GM20431 (cell line): ENCODE results near the gene UBL7.

ENCODE experiments used
- in situ Hi-C: fragments of 300-500 bp; cut with MseI, MboI; formaldehyde crosslinking; loops from one replicate; pipeline ENCODE4 v1.15.0; 2020; ENCODE audit warnings: low sequenced_read_pairs; ENCODE audit not compliant: unreplicated experiment

The UBL7 gene

DNA sequence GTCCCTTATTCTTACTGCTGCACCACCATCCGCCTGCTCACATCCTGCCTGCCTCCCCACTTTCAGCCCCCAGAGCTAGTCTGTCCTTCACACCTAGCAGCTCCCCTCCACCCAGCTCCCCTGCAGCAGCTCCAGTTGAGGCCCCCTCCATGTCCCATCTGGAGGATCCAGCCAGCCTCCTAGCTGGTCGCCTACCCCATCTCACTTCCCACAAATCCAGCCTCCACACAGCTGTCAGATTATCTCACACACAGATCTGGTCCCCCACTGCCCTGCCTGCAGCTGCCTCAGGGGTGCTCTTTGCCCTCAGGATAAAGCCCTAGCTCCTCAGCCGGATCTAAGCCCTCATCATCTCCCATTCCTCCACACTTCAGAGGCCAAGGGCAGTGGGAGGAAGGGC is 18.4 kb downstream of the UBL7 start:
- in situ Hi-C loops: loop anchor here (5.0 kb wide), 1 partner anchor 60 kb away; no protein-coding TSS in a partner anchor

DNA sequence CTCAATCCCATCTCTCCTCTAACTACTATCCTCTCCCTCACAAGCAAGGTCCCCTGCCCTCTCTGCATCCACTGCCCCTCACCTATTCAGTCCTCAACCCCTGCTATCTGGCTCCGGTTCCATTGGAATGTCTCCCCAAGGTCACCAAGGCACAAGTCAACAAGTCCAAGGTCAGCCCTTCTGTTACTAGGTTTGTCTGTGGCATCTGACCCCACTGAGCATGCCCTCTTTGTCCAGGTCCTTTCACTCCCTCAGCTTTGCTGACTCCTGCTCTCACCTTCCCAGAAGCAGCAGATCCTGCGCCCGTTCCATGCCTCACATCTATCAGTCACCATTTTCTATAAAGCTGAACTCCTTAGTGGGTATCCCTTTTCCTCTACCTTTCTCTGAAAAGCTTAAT is 18.9 kb downstream of the UBL7 start:
- in situ Hi-C loops: loop anchor here (5.0 kb wide), 1 partner anchor 60 kb away; no protein-coding TSS in a partner anchor

DNA sequence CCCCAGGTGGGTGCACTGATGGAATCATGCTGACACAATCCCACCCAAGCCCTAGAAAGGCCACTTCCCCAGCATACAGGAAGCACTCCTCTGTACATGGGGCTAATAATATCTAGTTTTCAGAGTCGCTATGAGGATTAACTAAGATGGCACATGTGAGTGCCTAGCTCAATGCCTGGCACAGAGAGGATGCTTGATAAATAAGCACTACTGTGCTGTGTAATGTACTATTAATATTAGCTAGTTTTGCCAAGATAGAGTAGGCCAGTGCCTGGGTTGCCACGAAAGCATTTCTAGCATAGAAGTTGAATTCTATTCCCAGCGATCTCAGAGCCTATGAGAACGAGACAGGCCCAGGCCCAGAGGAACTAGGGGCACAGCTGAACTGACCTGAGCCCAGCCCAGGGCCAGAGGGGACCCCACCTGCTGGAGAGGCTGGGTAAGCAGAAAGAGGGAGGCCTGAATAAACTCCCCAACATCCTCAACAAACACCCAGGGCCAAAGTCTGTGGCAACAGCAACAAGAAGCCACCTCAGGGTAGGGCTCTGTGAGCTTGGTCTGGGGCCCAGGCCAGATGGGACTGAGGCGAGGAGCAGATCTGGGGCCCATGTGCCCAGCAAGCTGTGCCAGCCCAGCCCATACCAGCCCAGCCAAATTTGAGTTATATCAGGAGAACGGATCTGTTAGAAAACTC is 19.6 kb downstream of the UBL7 start:
- in situ Hi-C loops: loop anchor here (5.0 kb wide), 1 partner anchor 59 kb away; no protein-coding TSS in a partner anchor

DNA sequence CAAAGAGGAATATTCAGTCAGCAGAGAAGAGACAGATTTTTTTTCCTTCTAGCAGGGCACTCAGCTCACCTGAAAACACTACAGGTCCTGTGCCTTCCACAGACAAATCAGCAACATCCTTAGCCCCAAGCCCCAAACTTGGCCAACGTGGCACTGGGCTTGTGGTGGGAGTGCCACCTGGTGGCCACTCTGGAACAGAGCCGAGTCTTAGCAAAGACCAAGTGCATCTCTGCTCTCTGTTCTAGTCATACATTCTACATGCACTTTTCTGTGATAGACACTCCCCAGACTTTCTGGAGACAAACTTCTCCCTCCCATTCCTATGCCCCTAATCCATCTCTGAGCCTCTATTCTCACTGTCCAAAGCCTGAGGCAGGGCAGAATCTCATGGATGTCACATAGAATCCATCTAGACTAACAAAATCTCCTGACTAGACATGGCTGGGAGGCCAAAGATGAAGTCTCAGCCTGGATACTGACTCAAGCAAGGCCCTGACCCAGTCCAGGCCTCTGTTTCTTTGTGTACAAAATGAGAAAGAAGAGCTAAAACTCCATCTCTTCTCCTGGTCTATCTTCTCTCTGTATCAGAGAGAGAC is 22.1 kb downstream of the UBL7 start:
- in situ Hi-C loops: no loop called here

DNA sequence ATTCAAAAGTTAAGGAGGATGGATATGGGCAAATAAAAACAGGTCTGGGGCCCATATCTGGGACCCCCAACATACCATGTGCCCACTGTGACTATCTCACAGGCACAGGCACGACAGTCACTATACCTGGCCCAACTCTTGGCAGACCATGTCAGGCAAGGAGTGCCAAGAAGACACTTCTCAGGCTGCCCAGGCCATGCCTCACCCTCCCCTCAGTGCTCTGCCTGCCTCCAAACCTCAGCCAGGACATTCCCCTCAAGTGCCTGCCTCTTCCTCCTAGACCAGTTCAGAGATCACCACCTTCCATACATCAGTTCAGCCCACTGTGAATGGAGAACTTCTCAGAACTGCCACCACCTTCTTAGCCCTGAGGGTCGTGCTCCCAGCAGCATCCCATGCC is 22.8 kb downstream of the UBL7 start:
- in situ Hi-C loops: no loop called here

DNA sequence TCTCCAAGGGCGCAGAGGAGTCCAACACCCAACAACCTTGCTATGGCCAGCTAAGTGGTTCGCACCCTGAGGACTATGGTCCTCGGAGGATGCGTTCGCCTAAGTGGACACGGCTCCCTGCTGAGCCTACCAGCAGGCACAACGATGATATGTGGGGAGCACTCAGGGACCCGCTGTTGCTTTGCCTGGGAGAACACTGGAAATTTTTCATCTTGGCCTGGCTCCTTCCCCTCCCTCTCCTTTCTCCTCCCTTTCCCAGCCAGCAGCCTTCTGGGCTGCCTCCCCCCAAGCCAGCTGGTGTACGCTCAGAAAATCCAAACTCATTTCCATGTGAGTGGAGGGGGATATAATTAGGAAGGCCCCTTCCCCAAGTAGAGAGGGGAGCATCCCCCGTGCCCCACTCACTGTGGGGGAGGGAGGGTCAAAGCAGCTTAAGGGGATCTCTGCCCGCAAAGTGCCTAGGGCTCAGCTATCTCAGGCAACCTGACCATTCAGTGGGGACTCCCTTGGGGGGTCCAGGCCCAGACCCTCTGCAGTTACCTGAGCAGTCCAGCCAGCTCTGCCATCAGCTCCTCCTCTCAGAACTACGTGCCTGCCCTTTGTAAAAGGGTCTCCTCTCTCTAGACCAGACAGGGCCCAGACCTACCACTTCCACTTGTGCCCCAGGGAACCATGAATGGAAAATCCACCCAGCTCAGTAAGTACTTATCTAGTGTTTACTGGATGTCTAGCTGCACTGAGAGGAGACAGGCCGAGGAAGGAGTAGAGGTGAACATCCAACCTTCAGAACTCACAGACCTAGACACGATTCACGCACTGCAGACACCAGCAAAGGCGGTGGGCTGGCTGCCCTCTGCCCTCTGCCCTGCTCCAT is 26.5 kb downstream of the UBL7 start:
- in situ Hi-C loops: no loop called here

DNA sequence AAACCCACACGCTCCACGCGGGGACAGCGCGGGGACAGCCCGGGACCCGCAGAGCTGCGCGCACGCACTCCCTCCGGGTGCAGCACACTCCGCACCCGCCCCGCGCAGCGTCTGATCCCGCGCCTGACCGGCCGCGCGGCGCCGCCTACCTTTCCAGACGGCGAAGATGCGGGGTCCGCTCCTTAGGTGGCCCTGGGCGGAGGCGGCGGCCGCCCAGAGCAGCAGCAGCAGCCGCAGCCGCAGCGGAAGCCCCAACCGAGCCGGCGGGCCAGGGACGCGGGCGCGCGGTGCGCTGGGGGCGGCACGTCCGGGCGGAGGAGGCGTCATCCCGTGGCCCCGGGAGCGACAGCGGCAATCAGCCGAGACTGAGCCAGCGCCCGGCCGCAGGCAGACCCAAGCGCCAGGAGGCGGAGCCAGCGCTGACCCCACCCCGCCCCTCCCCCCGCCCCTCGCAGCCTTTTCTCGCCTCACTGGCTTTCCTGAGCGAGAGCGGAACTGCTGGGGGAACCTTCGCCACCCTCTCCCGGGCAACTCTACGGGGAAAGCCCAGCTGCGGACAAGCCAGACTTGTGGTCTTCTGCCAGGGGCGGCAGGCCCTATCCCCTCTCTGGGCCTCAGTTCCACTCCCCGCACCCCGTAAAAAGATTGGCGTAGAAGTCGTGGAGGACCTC is 27.2 kb downstream of the UBL7 start, which contains the start of gene SEMA7A:
SEMA7A (minus strand) TSS at position 367 of the 671 bp plus-strand sequence; CDS start at position 327, 40 bp downstream.
- in situ Hi-C loops: no loop called here

DNA sequence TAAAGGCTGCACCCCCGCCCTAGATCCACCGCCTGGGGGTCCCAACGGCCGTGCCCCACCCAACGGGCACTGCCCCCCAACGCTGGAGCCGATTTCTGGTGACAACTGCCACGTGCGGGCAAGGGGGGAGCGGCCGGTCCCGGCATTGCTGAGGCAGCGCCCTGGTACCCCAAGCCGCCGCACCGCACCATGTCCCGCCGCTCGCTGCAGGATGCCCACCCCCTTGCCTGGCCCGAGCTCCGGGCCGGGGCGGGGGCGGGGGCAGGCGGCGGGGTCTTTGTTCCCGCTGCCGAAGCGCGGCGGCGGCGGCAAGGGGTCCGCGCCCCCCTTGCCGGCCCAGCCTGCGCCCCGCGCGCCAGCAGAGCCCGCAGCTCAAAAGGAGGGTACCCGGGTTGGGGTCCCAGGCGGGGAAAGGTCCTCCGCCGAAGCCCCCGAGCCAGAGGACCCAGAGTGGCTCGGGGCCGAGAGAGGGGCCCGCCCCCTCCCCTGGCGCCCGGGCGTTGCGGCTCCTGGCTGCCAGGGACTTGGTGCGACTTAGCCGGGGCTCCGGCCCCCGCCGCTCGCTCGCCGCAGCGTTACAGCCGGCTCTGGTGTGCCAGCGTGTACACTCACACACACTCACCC is 27.9 kb downstream of the UBL7 start:
- in situ Hi-C loops: no loop called here

DNA sequence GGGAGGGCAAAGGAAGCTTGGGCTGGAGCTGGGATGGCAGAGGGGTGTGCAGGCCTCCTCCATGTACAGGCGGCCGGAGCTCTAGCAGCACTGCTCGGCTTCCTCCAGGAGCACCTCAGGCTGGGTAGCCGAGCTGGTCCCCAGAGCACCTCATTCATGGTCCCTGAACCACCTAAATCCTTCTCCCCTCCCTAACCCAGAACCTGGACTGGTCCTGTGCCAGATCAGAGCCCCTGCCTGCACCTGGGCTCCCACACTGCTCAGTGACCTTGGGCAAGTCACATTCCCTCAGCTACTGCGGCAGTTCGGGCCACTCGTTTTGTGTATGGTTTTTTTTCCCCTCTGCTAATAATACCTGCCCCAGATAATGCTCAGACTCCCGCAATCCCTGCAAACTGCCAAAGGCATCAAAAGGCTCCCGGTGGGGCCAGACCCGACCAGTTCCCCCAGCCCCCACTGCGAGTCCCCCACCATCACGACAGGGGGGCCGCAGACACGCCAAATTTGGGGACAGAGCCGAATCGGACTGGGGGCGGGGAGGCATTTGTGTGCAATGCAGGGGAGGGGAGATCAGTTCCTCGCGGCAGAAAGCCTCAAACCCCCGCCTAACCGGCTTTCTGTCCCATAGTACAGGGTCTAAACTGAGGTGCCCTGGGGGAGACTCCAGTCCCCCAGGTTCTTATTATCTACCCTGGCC is 28.5 kb downstream of the UBL7 start:
- in situ Hi-C loops: no loop called here

DNA sequence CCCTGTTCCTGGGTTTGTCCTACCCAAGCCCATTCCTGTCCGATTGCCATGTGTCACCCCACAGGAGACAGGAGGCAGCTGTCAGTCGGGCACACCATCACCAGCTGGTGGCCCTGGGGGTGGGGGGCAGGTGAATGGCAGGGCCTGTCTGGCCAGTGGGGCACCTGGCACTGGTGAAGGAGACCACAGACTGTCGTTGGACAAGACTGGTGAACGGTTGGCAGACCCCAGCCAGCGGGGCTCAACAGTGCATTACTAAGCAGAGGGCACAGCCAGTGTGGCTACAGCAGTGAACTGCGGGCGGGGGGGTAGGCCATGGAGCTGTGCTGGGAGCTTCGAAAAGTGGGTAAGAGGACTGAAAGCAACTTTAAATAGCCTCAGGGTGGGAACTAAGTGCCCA is 29.3 kb downstream of the UBL7 start:
- in situ Hi-C loops: no loop called here

DNA sequence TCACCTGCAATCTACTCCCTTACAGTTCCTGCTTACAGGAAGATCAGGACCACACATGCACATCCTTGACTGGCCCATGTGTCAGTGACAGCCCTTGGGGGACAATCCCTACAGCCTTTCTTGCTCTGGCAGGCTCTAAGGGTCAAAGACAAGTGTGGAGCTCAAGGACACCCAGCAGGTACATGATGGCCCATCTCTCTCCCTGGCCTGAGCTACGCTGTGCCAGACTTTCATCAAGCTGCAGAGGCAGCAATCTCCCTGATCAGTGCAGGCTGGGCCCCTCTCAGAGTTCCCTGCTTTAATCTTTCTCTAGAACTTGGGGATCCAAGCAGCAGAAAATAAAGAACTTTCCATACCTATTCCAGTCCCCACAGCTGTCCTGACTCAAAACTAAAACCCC is 29.8 kb downstream of the UBL7 start:
- in situ Hi-C loops: no loop called here

DNA sequence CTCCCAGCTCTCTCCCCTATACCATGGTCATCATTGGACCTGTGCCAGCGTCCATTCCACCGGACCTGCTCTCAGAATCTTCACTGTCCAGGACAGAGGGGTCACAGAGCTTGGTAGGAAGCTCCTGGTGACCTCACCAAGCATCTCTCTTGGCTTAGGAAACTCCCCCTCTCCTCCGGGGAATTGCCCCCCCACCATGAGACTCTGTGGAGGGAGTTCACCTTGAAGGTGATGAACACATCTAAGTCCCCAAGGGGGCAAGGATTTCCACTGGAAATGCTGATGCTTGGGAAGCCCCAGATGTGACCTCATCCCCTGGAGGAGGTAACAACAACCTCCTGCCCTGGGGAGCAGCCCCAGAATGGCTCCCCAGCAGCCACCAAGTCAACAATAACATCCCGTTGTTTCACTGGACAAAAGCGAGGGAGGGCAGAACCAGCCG is 30.4 kb downstream of the UBL7 start:
- in situ Hi-C loops: no loop called here

DNA sequence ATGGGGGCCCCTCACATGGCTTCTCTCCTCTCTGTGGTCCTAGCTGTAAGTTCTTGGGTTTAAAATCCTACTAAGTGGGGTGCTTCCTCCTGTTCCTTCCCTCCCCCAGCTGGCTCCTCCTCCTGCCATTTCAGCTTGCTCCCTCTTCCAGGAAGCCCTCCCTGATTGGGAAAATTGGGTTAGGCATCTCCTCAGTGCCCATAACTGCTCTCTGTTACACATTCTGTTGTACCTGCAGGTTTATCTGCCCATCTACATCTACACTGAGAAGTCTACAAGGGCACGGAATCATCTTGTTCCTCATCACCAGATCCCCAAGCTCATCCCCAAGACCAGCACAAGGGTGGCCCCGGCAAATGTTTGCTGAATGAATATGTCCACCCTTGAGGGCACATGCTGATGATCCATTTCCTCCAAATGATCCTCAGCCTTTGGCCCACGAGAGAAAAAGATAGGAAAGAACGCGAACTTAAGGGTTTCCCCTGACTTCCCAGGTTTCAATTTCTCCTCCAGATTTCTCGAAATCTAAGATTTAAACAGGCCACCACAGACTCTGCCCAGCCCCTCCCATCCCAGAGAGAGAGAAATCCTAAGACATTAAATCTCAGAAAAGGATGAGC is 31.1 kb downstream of the UBL7 start:
- in situ Hi-C loops: no loop called here

DNA sequence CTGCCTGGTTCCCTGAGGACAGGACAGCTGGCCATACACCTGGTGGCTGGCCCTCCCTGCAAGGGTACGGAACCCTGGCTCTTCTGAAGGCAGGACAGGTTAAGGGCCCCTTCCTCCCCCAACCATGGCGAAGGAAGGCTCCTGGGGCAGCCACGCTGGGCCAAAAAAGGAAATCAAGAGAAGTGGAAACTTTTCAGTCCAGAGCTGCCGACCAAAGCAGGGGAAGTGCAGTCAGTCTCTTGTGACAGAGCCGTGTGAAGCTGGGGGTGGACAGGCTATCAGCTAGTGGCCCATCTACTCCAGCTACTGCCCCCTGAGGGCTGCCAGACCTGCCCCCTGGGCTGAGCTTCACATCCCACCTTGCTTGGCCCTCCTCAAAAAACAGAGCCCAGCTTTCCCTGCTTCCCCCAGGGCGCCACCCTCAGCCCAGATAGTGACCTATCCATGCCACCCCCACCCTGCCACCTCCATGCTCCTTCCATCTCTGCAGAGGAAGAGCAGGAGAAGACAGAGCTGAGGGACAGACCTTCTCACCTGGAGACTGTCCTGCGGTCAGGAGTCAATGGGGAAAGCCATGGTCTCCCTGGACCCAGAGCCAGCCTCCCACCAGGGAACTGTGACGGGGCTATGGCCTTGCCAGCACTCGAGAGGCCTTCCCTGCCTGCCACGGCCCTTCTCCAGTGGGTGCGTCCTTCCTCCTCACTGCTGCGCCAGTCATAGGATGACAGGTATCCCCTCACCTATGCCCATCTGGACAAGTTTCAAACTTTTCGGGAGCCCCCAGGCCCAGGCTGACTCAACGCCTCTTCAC is 31.8 kb downstream of the UBL7 start:
- in situ Hi-C loops: no loop called here

DNA sequence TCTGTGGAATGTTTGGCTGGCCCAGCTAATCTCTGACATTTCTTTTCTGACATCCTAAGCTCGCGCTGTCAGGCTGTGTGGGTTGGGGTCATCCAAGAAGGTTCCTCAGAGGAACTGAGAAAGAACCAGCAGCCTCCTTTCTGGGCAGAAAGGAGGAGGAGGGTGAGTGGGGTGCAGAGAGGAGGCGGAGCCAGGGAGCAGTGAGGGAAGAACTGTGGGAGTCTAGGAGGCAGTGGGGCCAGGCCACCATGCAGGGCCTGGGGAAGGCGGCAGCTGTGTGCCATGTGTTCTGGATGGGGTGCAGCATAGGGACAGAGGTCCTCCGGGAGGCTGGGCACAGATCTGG is 32.5 kb downstream of the UBL7 start:
- in situ Hi-C loops: no loop called here

DNA sequence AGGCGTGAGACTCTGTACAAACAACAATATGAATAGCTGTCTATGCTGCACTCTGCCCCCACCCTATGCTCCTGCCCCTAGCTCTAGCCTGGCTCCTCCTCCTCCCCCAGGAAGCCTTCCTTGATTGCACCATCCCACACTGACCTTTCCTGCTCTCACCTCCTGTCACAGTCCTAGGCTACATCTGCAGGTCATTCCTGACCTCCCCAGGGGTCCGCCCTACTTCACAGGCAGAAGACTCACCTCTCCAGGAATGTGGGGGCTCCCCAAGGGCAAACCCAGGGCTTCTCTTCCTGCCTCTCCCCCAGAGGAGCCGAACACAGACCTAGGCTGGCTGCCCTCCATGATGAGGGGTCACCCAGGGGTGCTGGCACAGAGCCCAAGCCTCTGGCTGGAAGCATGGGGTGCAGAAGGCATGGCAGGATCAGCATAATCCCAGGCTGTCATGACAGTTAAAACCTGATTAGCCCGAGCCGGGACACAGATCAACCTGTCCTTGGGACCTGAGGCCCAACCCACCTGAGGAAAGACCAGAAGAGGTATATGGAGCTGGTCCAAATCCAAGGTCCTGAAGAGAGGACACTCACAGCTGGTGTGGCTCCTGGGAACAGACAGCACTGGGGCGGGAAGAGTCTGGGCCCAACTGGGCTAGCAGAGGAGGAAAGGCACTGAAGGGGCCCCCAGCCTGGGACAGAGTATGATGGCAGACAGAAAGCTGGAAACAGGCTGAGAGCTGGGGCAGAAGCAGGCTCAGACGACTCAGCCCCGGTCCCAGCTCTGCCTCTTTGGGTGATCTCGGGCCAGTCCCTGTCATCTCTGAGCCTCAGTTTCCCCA is 33.1 kb downstream of the UBL7 start:
- in situ Hi-C loops: no loop called here
